ENCODE data around the gene CCDC120. TPM values are rescaled to one million over a fixed set of nuclear protein-coding genes. Genes with fewer than 3 reads are reported as not detected.

The CCDC120 gene
- total and polyA plus RNA-seq, 9 of the 15 experiments (the other 6 are each of a cell fraction or from before 2014, with no cell fraction given) = 0.13 to 3.6 (median 0.54) TPM

DNA sequence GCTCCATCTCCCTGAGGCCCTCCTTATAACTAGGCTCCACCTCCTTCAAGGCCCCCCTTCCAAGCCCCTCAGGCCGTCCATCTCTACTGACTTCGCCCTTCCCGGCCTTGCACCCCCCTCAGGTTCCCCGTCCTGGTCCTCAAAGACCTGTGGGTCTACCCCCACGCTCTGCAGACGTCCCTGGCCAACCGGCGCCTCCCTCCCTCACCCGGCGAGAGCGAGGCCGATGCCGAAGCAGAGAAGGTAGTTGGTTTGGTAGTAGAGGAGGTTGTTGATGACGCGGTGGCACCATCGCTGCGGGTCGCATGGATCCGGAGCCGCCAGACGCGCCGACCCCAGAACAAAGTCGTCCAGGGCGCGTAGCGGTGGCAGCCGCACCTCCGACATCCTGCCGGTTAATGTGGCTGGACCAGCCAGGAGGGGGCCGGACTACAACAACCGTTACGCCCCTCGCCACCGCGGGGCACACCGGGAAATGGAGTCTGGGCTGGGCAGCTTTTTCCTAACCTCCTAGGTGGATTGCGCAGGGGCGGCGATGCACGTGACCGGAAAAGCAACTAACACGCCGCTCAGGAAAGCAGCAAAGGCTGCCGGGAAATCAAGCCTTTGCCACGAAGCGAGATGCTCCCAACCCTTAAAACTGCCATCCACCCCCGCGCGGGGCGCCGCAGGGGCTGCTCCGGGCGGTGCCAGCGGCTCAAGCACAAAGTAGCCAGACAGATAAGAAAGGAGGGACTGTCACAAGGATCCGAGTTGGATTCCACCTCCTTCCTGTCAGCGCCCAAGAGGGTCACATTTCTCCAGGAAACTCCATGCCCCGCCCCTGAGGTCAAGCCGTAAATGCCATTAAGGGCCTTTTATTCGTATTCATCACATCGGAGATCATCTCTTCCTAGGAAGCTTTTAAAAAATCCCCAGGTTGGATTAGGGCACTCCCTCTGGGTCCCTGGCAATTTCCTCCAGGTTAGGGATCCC is 15.1 kb downstream of the CCDC120 start, which contains the start of gene PRAF2:
TSS of gene PRAF2 (minus strand) at position 402 of the 975 bp plus-strand sequence. CDS start at position 387, 15 bp downstream.
- no TSS peak for BruUV-seq (replicated peaks)
- WGBS (ENCODE audit: insufficient coverage, low coverage, missing lambda C conversion rate) = 93% methylated on average over 20 of the region's 61 CpGs
- H3K79me2 ChIP-seq (ENCODE audit: control insufficient read depth, insufficient read depth, low read length) = peaks cover 6% of the 10 kb centered on the region; the same call in 2 of the 3 replicates
- H3K9ac ChIP-seq (ENCODE audit: insufficient read depth in 1 of 2, low read depth in 2 of 2, low read length in 2 of 2) = no peak within 1 kb of the TSS; a peak in 1 of 4 replicates
- H3K4me2 ChIP-seq (ENCODE audit: insufficient read depth, low read length) = no peak within 1 kb of the TSS
- H3K27ac ChIP-seq (ENCODE audit: extremely low read depth, low read depth, low read length) = no peak within 1 kb of the TSS
- no peaks in the 10 kb centered on the region for H3K9me3 ChIP-seq (replicated peaks; ENCODE audit: control insufficient read depth, insufficient read depth, low read depth, low read length)
- peaks cover 3 to 34% of the 10 kb centered on the region in 2 experiments; a peak in 4 of 5 replicates for H3K4me1 ChIP-seq (replicated peaks in 1 of 2; ENCODE audit: control insufficient read depth in 2 of 2, insufficient read depth in 2 of 2, low read length in 2 of 2)
- H3K36me3 ChIP-seq (ENCODE audit: control insufficient read depth, insufficient read depth, low read length) = peaks cover 29% of the 10 kb centered on the region; the same call in 2 of the 3 replicates
- H4K20me1 ChIP-seq (replicated peaks; ENCODE audit: control insufficient read depth, insufficient read depth, low read length) = no peaks in the 10 kb centered on the region
- POLR2A ChIA-PET = no interaction called here
- intact Hi-C loops (cut with micrococcal nuclease) (no loop called here), in situ Hi-C loops (cut with MboI) (no loop called here)
- no peak within 1 kb of the TSS for H2AFZ ChIP-seq (ENCODE audit: low read depth, low read length)
- DNase-seq (ENCODE audit: extremely low read depth in 1 of 4, low spot score in 3 of 4) (no peak), FAIRE-seq (no peak), ATAC-seq (peak; percentile 6; the same call in 2 of the 3 replicates)
- H3K9me1 ChIP-seq (ENCODE audit: control insufficient read depth, insufficient read depth, low read length) = no peaks in the 10 kb centered on the region
- H3K27me3 ChIP-seq (ENCODE audit: control insufficient read depth in 2 of 2, insufficient read depth in 2 of 2, low read length in 2 of 2) = no peaks in the 10 kb centered on the region
- CTCF ChIA-PET (ENCODE audit: low intra/inter-chr PET ratio) = no interaction called here
- H3K4me3 ChIP-seq = no peak within 1 kb of the TSS
- TF ChIP-seq RBFOX2 (IDR thresholded peaks at IDR 0.05; ENCODE audit: low read depth, low read length) (peak; percentile 66), POLR2G (IDR thresholded peaks at IDR 0.05; ENCODE audit: low read depth, low read length) (peak; percentile 65), RBM22 (IDR thresholded peaks at IDR 0.05; ENCODE audit: low read depth, low read length, poor library complexity, severe bottlenecking) (peak; percentile 68), NFYB (IDR thresholded peaks at IDR 0.05; ENCODE audit: extremely low read depth, insufficient read length) (no peak)
- TF ChIP-seq, protein P1, sequence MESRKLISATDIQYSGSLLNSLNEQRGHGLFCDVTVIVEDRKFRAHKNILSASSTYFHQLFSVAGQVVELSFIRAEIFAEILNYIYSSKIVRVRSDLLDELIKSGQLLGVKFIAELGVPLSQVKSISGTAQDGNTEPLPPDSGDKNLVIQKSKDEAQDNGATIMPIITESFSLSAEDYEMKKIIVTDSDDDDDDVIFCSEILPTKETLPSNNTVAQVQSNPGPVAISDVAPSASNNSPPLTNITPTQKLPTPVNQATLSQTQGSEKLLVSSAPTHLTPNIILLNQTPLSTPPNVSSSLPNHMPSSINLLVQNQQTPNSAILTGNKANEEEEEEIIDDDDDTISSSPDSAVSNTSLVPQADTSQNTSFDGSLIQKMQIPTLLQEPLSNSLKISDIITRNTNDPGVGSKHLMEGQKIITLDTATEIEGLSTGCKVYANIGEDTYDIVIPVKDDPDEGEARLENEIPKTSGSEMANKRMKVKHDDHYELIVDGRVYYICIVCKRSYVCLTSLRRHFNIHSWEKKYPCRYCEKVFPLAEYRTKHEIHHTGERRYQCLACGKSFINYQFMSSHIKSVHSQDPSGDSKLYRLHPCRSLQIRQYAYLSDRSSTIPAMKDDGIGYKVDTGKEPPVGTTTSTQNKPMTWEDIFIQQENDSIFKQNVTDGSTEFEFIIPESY (CRISPR knock-in tag; IDR thresholded peaks at IDR 0.05) = peak; percentile 79
